ENCODE results near the gene RBM26.

- TF ChIP-seq, protein P1, sequence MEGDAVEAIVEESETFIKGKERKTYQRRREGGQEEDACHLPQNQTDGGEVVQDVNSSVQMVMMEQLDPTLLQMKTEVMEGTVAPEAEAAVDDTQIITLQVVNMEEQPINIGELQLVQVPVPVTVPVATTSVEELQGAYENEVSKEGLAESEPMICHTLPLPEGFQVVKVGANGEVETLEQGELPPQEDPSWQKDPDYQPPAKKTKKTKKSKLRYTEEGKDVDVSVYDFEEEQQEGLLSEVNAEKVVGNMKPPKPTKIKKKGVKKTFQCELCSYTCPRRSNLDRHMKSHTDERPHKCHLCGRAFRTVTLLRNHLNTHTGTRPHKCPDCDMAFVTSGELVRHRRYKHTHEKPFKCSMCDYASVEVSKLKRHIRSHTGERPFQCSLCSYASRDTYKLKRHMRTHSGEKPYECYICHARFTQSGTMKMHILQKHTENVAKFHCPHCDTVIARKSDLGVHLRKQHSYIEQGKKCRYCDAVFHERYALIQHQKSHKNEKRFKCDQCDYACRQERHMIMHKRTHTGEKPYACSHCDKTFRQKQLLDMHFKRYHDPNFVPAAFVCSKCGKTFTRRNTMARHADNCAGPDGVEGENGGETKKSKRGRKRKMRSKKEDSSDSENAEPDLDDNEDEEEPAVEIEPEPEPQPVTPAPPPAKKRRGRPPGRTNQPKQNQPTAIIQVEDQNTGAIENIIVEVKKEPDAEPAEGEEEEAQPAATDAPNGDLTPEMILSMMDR (IDR thresholded peaks at IDR 0.05; ENCODE audit: low read length): no peak
- no peak for TF ChIP-seq EZH2phosphoT487 (IDR thresholded peaks at IDR 0.05; ENCODE audit: low read length)
Measured at GRCh38 chr13:79392882-79393563, 13.0 kb downstream of the RBM26 start.
